ENCODE data around the gene CDH13. TPM values are rescaled to one million over a fixed set of nuclear protein-coding genes. Genes with fewer than 3 reads are reported as not detected.

The CDH13 gene
- total RNA-seq, 4 donors from 2014 or later, result 12.5 to 35.9 (median 22.1) TPM

GRCh38 chr16:82852388-82853008 is 225.7 kb downstream of the CDH13 start:
- ATAC-seq (ENCODE audit: low FRiP score), result no peak
- no peak for DNase-seq (ENCODE audit: low spot score)
- no peak for TF ChIP-seq CTCF (IDR thresholded peaks at IDR 0.05)

DNA sequence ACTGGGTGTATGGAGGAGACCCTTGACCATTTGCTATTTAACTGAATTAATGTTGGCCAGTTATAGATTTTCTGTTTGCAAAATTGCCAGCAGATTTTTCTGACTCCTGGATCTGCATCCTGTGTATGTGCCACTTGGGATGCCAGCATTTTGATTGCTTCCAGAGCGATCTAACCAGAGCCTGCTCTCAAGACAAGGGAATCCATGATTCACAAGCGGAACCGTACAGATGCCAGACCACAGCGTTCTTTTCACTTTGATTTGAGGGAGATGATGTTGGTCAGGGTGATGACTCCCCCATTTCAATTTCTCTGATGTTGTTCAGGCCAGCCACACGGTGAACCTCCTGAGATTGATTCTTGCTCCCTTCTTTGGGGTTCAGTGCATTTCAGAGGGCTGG is 228.7 kb downstream of the CDH13 start:
- ATAC-seq (ENCODE audit: low FRiP score) (no peak), DNase-seq (ENCODE audit: low spot score) (no peak)
- no peak for TF ChIP-seq CTCF (IDR thresholded peaks at IDR 0.05)

- ATAC-seq (ENCODE audit: low FRiP score) (no peak), DNase-seq (ENCODE audit: low spot score) (no peak)
- no peak for TF ChIP-seq CTCF (IDR thresholded peaks at IDR 0.05)
Observed at GRCh38 chr16:82857693-82858365, 231.1 kb downstream of the CDH13 start.

DNA sequence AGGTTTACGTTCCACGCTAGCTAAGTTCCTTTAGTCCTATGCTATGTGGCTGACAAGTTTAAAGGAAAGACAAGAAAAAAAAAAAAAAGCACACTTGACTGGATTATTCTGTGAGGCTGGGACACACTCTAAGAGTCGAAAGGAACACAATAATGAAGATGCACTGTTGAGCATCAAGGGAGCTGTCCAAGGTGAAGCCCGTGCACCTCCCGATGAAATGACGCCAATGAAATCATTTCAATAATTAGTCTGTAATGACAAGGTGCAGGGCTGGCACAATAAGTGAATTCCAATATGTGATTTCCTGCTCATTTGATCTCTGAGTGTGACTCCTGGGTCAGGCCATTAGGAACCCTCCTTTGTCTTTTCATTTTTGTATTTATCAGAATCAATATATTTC is 232.9 kb downstream of the CDH13 start:
- TF ChIP-seq CTCF (IDR thresholded peaks at IDR 0.05), result no peak
- DNase-seq (ENCODE audit: low spot score), result no peak
- no peak for ATAC-seq (ENCODE audit: low FRiP score)

DNA sequence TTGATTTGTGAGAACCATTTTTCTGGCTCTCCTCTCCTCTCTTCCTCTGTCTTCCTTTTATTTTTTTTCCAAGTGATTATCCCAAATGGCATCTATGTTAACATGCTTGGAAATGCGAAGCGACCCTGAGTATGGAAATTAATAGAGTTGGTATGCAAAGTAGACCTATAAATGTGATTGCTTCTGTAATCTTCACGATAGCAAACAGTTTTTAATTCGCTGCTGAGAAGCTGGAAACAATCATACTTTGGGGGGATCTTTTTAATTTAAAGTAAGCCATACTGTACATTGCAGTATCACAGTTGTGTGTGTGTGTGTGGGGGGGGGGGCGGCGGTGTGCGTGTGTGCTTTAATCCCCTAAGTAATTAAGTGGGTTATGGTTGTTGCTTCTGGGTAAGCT is 233.3 kb downstream of the CDH13 start:
- ATAC-seq (ENCODE audit: low FRiP score) (no peak), DNase-seq (ENCODE audit: low spot score) (no peak)
- no peak for TF ChIP-seq CTCF (IDR thresholded peaks at IDR 0.05)

GRCh38 chr16:82862057-82862456 is 235.3 kb downstream of the CDH13 start:
- ATAC-seq (ENCODE audit: low FRiP score), result no peak
- no peak for DNase-seq (ENCODE audit: low spot score)
- no peak for TF ChIP-seq CTCF (IDR thresholded peaks at IDR 0.05)
